ENCODE data around the gene ITPK1. TPM values are rescaled to one million over a fixed set of nuclear protein-coding genes. Genes with fewer than 3 reads are reported as not detected.

Gene ITPK1
- total and polyA plus RNA-seq, 2 donors (not counting 3 experiments of a cell fraction or from before 2014, with no cell fraction given): 39.6 to 51.8 TPM

GRCh38 chr14:93056166-93056839, 59.4 kb downstream of the ITPK1 start:
- BruUV-seq (replicated peaks): no TSS peak
- intact Hi-C loops (cut with micrococcal nuclease): loop anchor here (10.0 kb wide), 1 partner anchor 1058 kb away; the partner anchor contains the start of gene IFI27
- dilution Hi-C loops (cut with MboI; ENCODE audit: extremely low pct_ligation_motif_present, low sequenced_read_pairs): no loop called here
- Histone ChIP-seq H3K4me2 (ENCODE audit: insufficient read depth, low read length) (no peak overlapping the region), H3K27me3 (ENCODE audit: control insufficient read depth in 2 of 2, insufficient read depth in 2 of 2, low read length in 2 of 2) (no peaks in the 10 kb centered on the region), H2AFZ (ENCODE audit: low read depth, low read length) (no peak overlapping the region), H3K9me1 (replicated peaks; ENCODE audit: control insufficient read depth, extremely low read depth, insufficient read depth, low read length) (no peaks in the 10 kb centered on the region), H3K9ac (replicated peaks; ENCODE audit: extremely low read depth, insufficient read depth, low read length) (no peak overlapping the region), H3K27ac (ENCODE audit: insufficient read depth, low read depth, low read length) (no peak overlapping the region), H3K4me1 (ENCODE audit: control insufficient read depth, extremely low read depth, insufficient read depth, low read length) (no peaks in the 10 kb centered on the region), H3K4me3 (replicated peaks in 1 of 3; ENCODE audit: insufficient read depth in 1 of 3, low read depth in 1 of 3, low read length in 3 of 3) (no peak overlapping the region), H3K9me3 (replicated peaks; ENCODE audit: control insufficient read depth, insufficient read depth, low read length) (no peaks in the 10 kb centered on the region), H3K79me2 (ENCODE audit: control insufficient read depth, insufficient read depth, low read length) (no peaks in the 10 kb centered on the region), H3K36me3 (ENCODE audit: control insufficient read depth in 2 of 2, extremely low read depth in 1 of 2, insufficient read depth in 2 of 2, low read length in 2 of 2) (no peaks in the 10 kb centered on the region), H4K20me1 (replicated peaks; ENCODE audit: control insufficient read depth, extremely low read depth, insufficient read depth, low read length) (no peaks in the 10 kb centered on the region)
- CTCF ChIA-PET: interaction anchor here (0.8 kb wide), 1 partner anchor 83 kb away, joined by 3 read pairs; no protein-coding TSS in a partner anchor
- FAIRE-seq (no peak), DNase-seq (ENCODE audit: low read depth, low spot score) (no peak)
- TF ChIP-seq FOS (IDR thresholded peaks at IDR 0.05; ENCODE audit: borderline replicate concordance, insufficient read depth, low read length): no peak
- TF ChIP-seq, protein P1, sequence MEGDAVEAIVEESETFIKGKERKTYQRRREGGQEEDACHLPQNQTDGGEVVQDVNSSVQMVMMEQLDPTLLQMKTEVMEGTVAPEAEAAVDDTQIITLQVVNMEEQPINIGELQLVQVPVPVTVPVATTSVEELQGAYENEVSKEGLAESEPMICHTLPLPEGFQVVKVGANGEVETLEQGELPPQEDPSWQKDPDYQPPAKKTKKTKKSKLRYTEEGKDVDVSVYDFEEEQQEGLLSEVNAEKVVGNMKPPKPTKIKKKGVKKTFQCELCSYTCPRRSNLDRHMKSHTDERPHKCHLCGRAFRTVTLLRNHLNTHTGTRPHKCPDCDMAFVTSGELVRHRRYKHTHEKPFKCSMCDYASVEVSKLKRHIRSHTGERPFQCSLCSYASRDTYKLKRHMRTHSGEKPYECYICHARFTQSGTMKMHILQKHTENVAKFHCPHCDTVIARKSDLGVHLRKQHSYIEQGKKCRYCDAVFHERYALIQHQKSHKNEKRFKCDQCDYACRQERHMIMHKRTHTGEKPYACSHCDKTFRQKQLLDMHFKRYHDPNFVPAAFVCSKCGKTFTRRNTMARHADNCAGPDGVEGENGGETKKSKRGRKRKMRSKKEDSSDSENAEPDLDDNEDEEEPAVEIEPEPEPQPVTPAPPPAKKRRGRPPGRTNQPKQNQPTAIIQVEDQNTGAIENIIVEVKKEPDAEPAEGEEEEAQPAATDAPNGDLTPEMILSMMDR (IDR thresholded peaks at IDR 0.05; ENCODE audit: extremely low read depth in 1 of 2, insufficient read depth in 1 of 2, low read depth in 1 of 2, low read length in 2 of 2): no peak
- TF ChIP-seq MYC (IDR thresholded peaks at IDR 0.05; ENCODE audit: low read depth, low read length): no peak
- no peak for TF ChIP-seq JUN (IDR thresholded peaks at IDR 0.05; ENCODE audit: borderline replicate concordance, insufficient read depth, insufficient read length, low read depth)
- TF ChIP-seq MAX (IDR thresholded peaks at IDR 0.05; ENCODE audit: insufficient read depth, insufficient read length): no peak
- no peak for TF ChIP-seq EZH2 (IDR thresholded peaks at IDR 0.05; ENCODE audit: borderline replicate concordance, low read depth, low read length, severe bottlenecking)
- TF ChIP-seq POLR2AphosphoS5 (IDR thresholded peaks at IDR 0.05; ENCODE audit: insufficient read depth, low read depth, low read length): no peak
- TF ChIP-seq GATA2 (IDR thresholded peaks at IDR 0.05; ENCODE audit: insufficient read depth, insufficient read length, low read depth, low read length): no peak
- no peak for TF ChIP-seq POLR2A (IDR thresholded peaks at IDR 0.05; ENCODE audit: low read depth, low read length)
- POLR2A ChIA-PET: no interaction called here
